SJSA1 (cell line): ENCODE results near the gene PTPN22. TPM values are rescaled to one million over a fixed set of nuclear protein-coding genes. Genes with fewer than 3 reads are reported as not detected.
"Not testable (repeated sequence)": the region's sequence is repeated elsewhere in the genome, so short reads cannot be mapped to it uniquely, and the experiment has no call there.

ENCODE experiments used
- DNase-seq, 2 experiments: peaks; one replicate each; pipeline ENCODE4 v3.0.0-alpha.2; 2015 to 2020; ENCODE audit warnings: low spot score in 2 of 2, low read depth in 1 of 2
- H3K27ac ChIP-seq: fragments of 250-450 bp; sonication (Bioruptor Pico); 2 replicates; pipeline ENCODE4 v1.5.1; 2020; ENCODE audit warnings: mild to moderate bottlenecking, moderate library complexity
- H3K27me3 ChIP-seq: fragments of 250-450 bp; sonication (Bioruptor Pico); replicated peaks from 2 replicates; pipeline ENCODE4 v1.5.1; 2020; ENCODE audit warnings: mild to moderate bottlenecking, moderate library complexity
- H3K36me3 ChIP-seq: fragments of 250-450 bp; sonication (Bioruptor Pico); 2 replicates; pipeline ENCODE4 v1.5.1; 2020; ENCODE audit warnings: mild to moderate bottlenecking
- H3K4me1 ChIP-seq: fragments of 250-450 bp; sonication (Bioruptor Pico); replicated peaks from 2 replicates; pipeline ENCODE4 v1.6.1; 2021; ENCODE audit warnings: mild to moderate bottlenecking
- H3K4me3 ChIP-seq: fragments of 250-450 bp; sonication (Bioruptor Pico); 2 replicates; pipeline ENCODE4 v1.5.1; 2020; ENCODE audit warnings: mild to moderate bottlenecking
- H3K9me3 ChIP-seq: fragments of 250-450 bp; sonication (Bioruptor Pico); replicated peaks from 2 replicates; pipeline ENCODE4 v1.5.1; 2020; ENCODE audit warnings: mild to moderate bottlenecking
- total RNA-seq: library from RNA; depleted of rRNA; stranded (reverse); fragments of >200 nt; shearing (Covaris generic); gene quantifications from 2 replicates; pipeline ENCODE4 v1.2.3, GENCODE V29; 2014

The PTPN22 gene
- total RNA-seq, 1 experiment from 2014 or later, result 1.5 TPM

- H3K27ac ChIP-seq, H3K36me3 ChIP-seq, H3K4me3 ChIP-seq, H3K27me3 ChIP-seq, DNase-seq, H3K4me1 ChIP-seq, H3K9me3 ChIP-seq: not testable (repeated sequence)
Measured at GRCh38 chr1:113852694-113853093, 18.8 kb downstream of the PTPN22 start.

GRCh38 chr1:113850127-113850796 lies 21.2 kb downstream of the PTPN22 start:
- no peaks in the 10 kb centered on the region for H3K36me3 ChIP-seq
- no peak overlapping the region for H3K27ac ChIP-seq
- DNase-seq, result no peak
- no peak overlapping the region for H3K4me3 ChIP-seq
- H3K9me3 ChIP-seq, result no peaks in the 10 kb centered on the region
- H3K27me3 ChIP-seq, result no peaks in the 10 kb centered on the region
- no peaks in the 10 kb centered on the region for H3K4me1 ChIP-seq

GRCh38 chr1:113849072-113849471 lies 22.4 kb downstream of the PTPN22 start:
- no peaks in the 10 kb centered on the region for H3K36me3 ChIP-seq
- no peaks in the 10 kb centered on the region for H3K4me1 ChIP-seq
- no peak for DNase-seq
- H3K27me3 ChIP-seq, result no peaks in the 10 kb centered on the region
- H3K27ac ChIP-seq, result no peak overlapping the region
- no peaks in the 10 kb centered on the region for H3K9me3 ChIP-seq
- H3K4me3 ChIP-seq, result no peak overlapping the region

GRCh38 chr1:113846391-113847035 lies 25.0 kb downstream of the PTPN22 start:
- Histone ChIP-seq H3K27me3 (no peaks in the 10 kb centered on the region), H3K36me3 (no peaks in the 10 kb centered on the region), H3K4me1 (no peaks in the 10 kb centered on the region), H3K9me3 (no peaks in the 10 kb centered on the region), H3K27ac (no peak overlapping the region), H3K4me3 (no peak overlapping the region)
- DNase-seq, result no peak

GRCh38 chr1:113836534-113836933 lies 35.0 kb downstream of the PTPN22 start:
- no peak overlapping the region for H3K27ac ChIP-seq
- H3K36me3 ChIP-seq, result no peaks in the 10 kb centered on the region

GRCh38 chr1:113835686-113836290 lies 35.7 kb downstream of the PTPN22 start:
- Histone ChIP-seq H3K9me3 (no peaks in the 10 kb centered on the region), H3K27ac (no peak overlapping the region), H3K4me3 (no peak overlapping the region), H3K36me3 (no peaks in the 10 kb centered on the region), H3K27me3 (no peaks in the 10 kb centered on the region), H3K4me1 (no peaks in the 10 kb centered on the region)
- peak in 1 of 2 experiments; percentile 61 for DNase-seq

More at GRCh38 chr1:113836534-113836933, 35.0 kb downstream of the PTPN22 start:
- no peaks in the 10 kb centered on the region for H3K4me1 ChIP-seq
- H3K4me3 ChIP-seq, result no peak overlapping the region
- no peak for DNase-seq
- H3K9me3 ChIP-seq, result no peaks in the 10 kb centered on the region
- no peaks in the 10 kb centered on the region for H3K27me3 ChIP-seq

GRCh38 chr1:113834716-113835115 lies 36.8 kb downstream of the PTPN22 start:
- Histone ChIP-seq H3K27me3 (no peaks in the 10 kb centered on the region), H3K36me3 (no peaks in the 10 kb centered on the region), H3K4me1 (no peaks in the 10 kb centered on the region), H3K27ac (no peak overlapping the region), H3K4me3 (no peak overlapping the region), H3K9me3 (no peaks in the 10 kb centered on the region)
- no peak for DNase-seq

GRCh38 chr1:113830039-113830438 lies 41.5 kb downstream of the PTPN22 start:
- Histone ChIP-seq H3K4me3 (no peak overlapping the region), H3K4me1 (no peaks in the 10 kb centered on the region), H3K36me3 (no peaks in the 10 kb centered on the region), H3K9me3 (no peaks in the 10 kb centered on the region), H3K27ac (no peak overlapping the region), H3K27me3 (no peaks in the 10 kb centered on the region)
- no peak for DNase-seq

GRCh38 chr1:113821916-113822315 lies 49.6 kb downstream of the PTPN22 start:
- no peaks in the 10 kb centered on the region for H3K27me3 ChIP-seq
- H3K9me3 ChIP-seq, result no peaks in the 10 kb centered on the region
- DNase-seq, result no peak
- H3K27ac ChIP-seq, result no peak overlapping the region
- no peaks in the 10 kb centered on the region for H3K36me3 ChIP-seq
- no peak overlapping the region for H3K4me3 ChIP-seq
- H3K4me1 ChIP-seq, result no peaks in the 10 kb centered on the region

GRCh38 chr1:113818578-113818977 lies 52.9 kb downstream of the PTPN22 start:
- no peak overlapping the region for H3K4me3 ChIP-seq
- no peaks in the 10 kb centered on the region for H3K4me1 ChIP-seq

GRCh38 chr1:113813218-113813617 lies 58.3 kb downstream of the PTPN22 start:
- peaks cover 9% of the 10 kb centered on the region for H3K36me3 ChIP-seq
- H3K27ac ChIP-seq, result peak overlapping the region; percentile 94; the same call in 1 of the 2 replicates
- no peaks in the 10 kb centered on the region for H3K27me3 ChIP-seq
- no peaks in the 10 kb centered on the region for H3K9me3 ChIP-seq
- H3K4me3 ChIP-seq, result no peak overlapping the region
- no peak for DNase-seq
- H3K4me1 ChIP-seq, result peaks cover 18% of the 10 kb centered on the region

More at GRCh38 chr1:113818578-113818977, 52.9 kb downstream of the PTPN22 start:
- no peak for DNase-seq
- Histone ChIP-seq H3K36me3 (no peaks in the 10 kb centered on the region), H3K27ac (no peak overlapping the region), H3K9me3 (no peaks in the 10 kb centered on the region), H3K27me3 (no peaks in the 10 kb centered on the region)

- Histone ChIP-seq H3K27me3 (no peaks in the 10 kb centered on the region), H3K9me3 (no peaks in the 10 kb centered on the region), H3K27ac (peak overlapping the region; percentile 94)
Measured at GRCh38 chr1:113812661-113813135, 58.8 kb downstream of the PTPN22 start.

GRCh38 chr1:113811888-113812660 lies 59.4 kb downstream of the PTPN22 start, which contains the start of gene RSBN1:
TSS of gene RSBN1 (minus strand) at chr1:113812476. CDS start at chr1:113812412, 64 bp downstream.
- peaks cover 18% of the 10 kb centered on the region for H3K4me1 ChIP-seq
- peak within 1 kb of the TSS; percentile 79 for H3K4me3 ChIP-seq
- peak within 1 kb of the TSS; percentile 94 for H3K27ac ChIP-seq
- H3K27me3 ChIP-seq, result no peaks in the 10 kb centered on the region
- no peaks in the 10 kb centered on the region for H3K9me3 ChIP-seq
- DNase-seq, result peak; percentile 99
- H3K36me3 ChIP-seq, result peaks cover 9% of the 10 kb centered on the region

More at GRCh38 chr1:113812661-113813135, 58.8 kb downstream of the PTPN22 start:
- DNase-seq, result no peak
- Histone ChIP-seq H3K36me3 (peaks cover 9% of the 10 kb centered on the region), H3K4me3 (peak overlapping the region; percentile 79), H3K4me1 (peaks cover 18% of the 10 kb centered on the region)
